HepG2 (cell line): ENCODE measurements around the gene MC4R. TPM values are rescaled to one million over a fixed set of nuclear protein-coding genes. Genes with fewer than 3 reads are reported as not detected.

Source experiments
- ATAC-seq: fragments of 200-7000 bp; cut with Tn5 transposase; 3 replicates; pipeline ENCODE4 v1.9.1; 2020; ENCODE audit warnings: mild to moderate bottlenecking, moderate library complexity
- BruUV-seq: library from RNA; stranded (reverse); fragments of 400-500 nt; replicated peaks from 2 replicates; lab custom pipeline; 2021; lab: Mats Ljungman, UMichigan
- CTCF ChIA-PET: fragments of 300-600 bp; formaldehyde crosslinking; extraction: SDS; loops from one replicate; lab custom pipeline; 2021; ENCODE audit warnings: low total read pairs, inconsistent platforms, low intra/inter-chr PET ratio; lab: Yijun Ruan, JAX
- POLR2A ChIA-PET: fragments of 350-600 bp; sonication (Branson Sonifier 250); formaldehyde crosslinking; loops from one replicate; lab custom pipeline; 2020; ENCODE audit warnings: antibody characterized with exemption, inconsistent platforms; lab: Yijun Ruan, JAX
- DNase-seq: peaks from one replicate; pipeline ENCODE4 v3.0.0-alpha.2; 2015; ENCODE audit warnings: low spot score
- FAIRE-seq: peaks from 3 replicates; lab custom pipeline; 2011; peaks lifted over from hg19 to GRCh38; lab: Jason Lieb, UNC
- H2AFZ ChIP-seq: one replicate; pipeline ENCODE4 v1.6.1; 2011; ENCODE audit warnings: low read length, inconsistent platforms
- H3K27ac ChIP-seq: fragments of 300-600 bp; 3 replicates; pipeline ENCODE4 v1.8.0; 2011; ENCODE audit warnings: mixed run types, mild to moderate bottlenecking, mixed read lengths, low read length, inconsistent platforms; ENCODE audit not compliant: insufficient read depth; ENCODE audit errors: extremely low read length
- H3K27me3 ChIP-seq, 2 experiments: fragments of 200-600 bp in 1 of 2; 2 replicates in 1 of 2; 3 replicates in 1 of 2; pipeline versions ENCODE4 v1.6.0 to v1.8.0; 2011; ENCODE audit warnings: low read length in 2 of 2, mild to moderate bottlenecking in 2 of 2, moderate library complexity in 2 of 2, inconsistent platforms in 1 of 2; ENCODE audit not compliant: insufficient read depth in 2 of 2, control insufficient read depth in 1 of 2
- H3K36me3 ChIP-seq, 2 experiments: fragments of 200-600 bp in 1 of 2; replicated peaks in 1 of 2; 2 replicates in 1 of 2; 3 replicates in 1 of 2; pipeline versions ENCODE4 v1.5.1 to v1.8.0; 2011; ENCODE audit warnings: low read length in 2 of 2, inconsistent platforms in 1 of 2; ENCODE audit not compliant: insufficient read depth in 2 of 2, control insufficient read depth in 1 of 2
- H3K4me1 ChIP-seq: 2 replicates; pipeline ENCODE4 v1.5.1; 2012; ENCODE audit warnings: low read length, inconsistent platforms; ENCODE audit not compliant: insufficient read depth
- H3K4me2 ChIP-seq: 2 replicates; pipeline ENCODE4 v1.6.0; 2011; ENCODE audit warnings: low read depth, low read length, inconsistent platforms
- H3K4me3 ChIP-seq, 3 experiments: fragments of 200-600 bp in 1 of 3; sonication (generic), shearing (Covaris generic) in 1 of 3; replicated peaks in 1 of 3; 2 replicates each; pipeline ENCODE4 v1.5.1; 2011 to 2016; ENCODE audit warnings: low read length in 3 of 3, inconsistent platforms in 2 of 3, low read depth in 2 of 3, mild to moderate bottlenecking in 2 of 3, control low read depth in 1 of 3, mixed read lengths in 1 of 3; ENCODE audit not compliant: insufficient read depth in 1 of 3
- H3K79me2 ChIP-seq: one replicate; pipeline ENCODE4 v1.6.1; 2011; ENCODE audit warnings: low read length, inconsistent platforms; ENCODE audit not compliant: insufficient read depth
- H3K9ac ChIP-seq: 2 replicates; pipeline ENCODE4 v1.6.0; 2011; ENCODE audit warnings: mild to moderate bottlenecking, low read depth, low read length, inconsistent platforms; ENCODE audit not compliant: insufficient read depth
- H3K9me3 ChIP-seq: 2 replicates; pipeline ENCODE4 v1.5.1; 2012; ENCODE audit warnings: mild to moderate bottlenecking, low read length
- H4K20me1 ChIP-seq: 2 replicates; pipeline ENCODE4 v1.6.0; 2011; ENCODE audit warnings: inconsistent platforms, mild to moderate bottlenecking, low read length, moderate library complexity; ENCODE audit not compliant: insufficient read depth
- MED8 ChIP-seq: sonication (generic); formaldehyde crosslinking; IDR thresholded peaks from 2 replicates; pipeline ENCODE4 v1.8.1; 2023; ENCODE audit warnings: mild to moderate bottlenecking, missing genetic modification reagents; ENCODE audit not compliant: insufficient replicate concordance
- MTA1 ChIP-seq: sonication (generic); formaldehyde crosslinking; IDR thresholded peaks from 2 replicates; pipeline ENCODE4 v1.4.0; 2020; ENCODE audit warnings: missing genetic modification reagents, mild to moderate bottlenecking, borderline replicate concordance
- NAIF1 ChIP-seq: sonication (generic); formaldehyde crosslinking; IDR thresholded peaks from 2 replicates; pipeline ENCODE4 v1.5.0; 2020; ENCODE audit warnings: mild to moderate bottlenecking, missing genetic modification reagents, borderline replicate concordance
- NFE2L1 ChIP-seq: sonication (generic); formaldehyde crosslinking; IDR thresholded peaks from 2 replicates; pipeline ENCODE4 v1.4.0; 2020; ENCODE audit warnings: missing genetic modification reagents, mild to moderate bottlenecking, borderline replicate concordance
- RAD51 ChIP-seq: fragments of 450-650 bp; IDR thresholded peaks from 2 replicates; pipeline ENCODE4 v1.6.1; 2016; ENCODE audit warnings: borderline replicate concordance
- RFX5 ChIP-seq: IDR thresholded peaks from 2 replicates; pipeline ENCODE4 v1.6.1; 2011; ENCODE audit warnings: low read depth, low read length, improper control_type of control experiment
- ZNF543 ChIP-seq: sonication (generic); formaldehyde crosslinking; IDR thresholded peaks from 2 replicates; pipeline ENCODE4 v1.4.0; 2020; ENCODE audit warnings: mild to moderate bottlenecking, missing genetic modification reagents
- ZNF709 ChIP-seq: sonication (generic); formaldehyde crosslinking; IDR thresholded peaks from 2 replicates; pipeline ENCODE4 v1.5.0; 2020; ENCODE audit warnings: mild to moderate bottlenecking, missing genetic modification reagents
- ZNF720 ChIP-seq: sonication (generic); formaldehyde crosslinking; IDR thresholded peaks from 2 replicates; pipeline ENCODE4 v1.4.0; 2020; ENCODE audit warnings: missing genetic modification reagents
- ZSCAN22 ChIP-seq: sonication (generic); formaldehyde crosslinking; IDR thresholded peaks from 2 replicates; pipeline ENCODE4 v1.4.0; 2020; ENCODE audit warnings: mild to moderate bottlenecking, missing genetic modification reagents
- WGBS: methylation state at CpG from one replicate; pipeline ENCODE4 v1.1.6; 2017; ENCODE audit warnings: low lambda C conversion rate; 5-methylcytosine and 5-hydroxymethylcytosine counted together
- in situ Hi-C: cut with HindIII; loops from 2 replicates; pipeline ENCODE4 v1.10.0; 2017; ENCODE audit warnings: low pct_unique_long_range_greater_than_20kb; ENCODE audit not compliant: extremely low pct_ligation_motif_present
- intact Hi-C: fragments of 100-400 bp; cut with micrococcal nuclease; formaldehyde crosslinking; loops from one replicate; pipeline ENCODE4 v1.10.0; 2022; ENCODE audit not compliant: unreplicated experiment
- polyA plus RNA-seq, 8 experiments: library from polyadenylated mRNA; depleted of rRNA in 3 of 8; stranded (reverse) in 7 of 8; unstranded in 1 of 8; fragments of >200 nt; fragmentation: Illumina TruSeq in 4 of 8; extraction: Trizol in 4 of 8; gene quantifications; 2 replicates each; pipeline versions ENCODE4 v1.2.1 to v1.2.3, GENCODE V29; 2011 to 2016; ENCODE audit warnings: low read depth in 4 of 8, missing spikeins in 1 of 8, mixed read lengths in 1 of 8; ENCODE audit not compliant: insufficient read depth in 1 of 8
- total RNA-seq, 5 experiments: library from RNA; depleted of rRNA; stranded (reverse); fragments of >200 nt; fragmentation: Illumina TruSeq; extraction: Trizol; gene quantifications; 2 replicates each; pipeline ENCODE4 v1.2.3, GENCODE V29; 2016; ENCODE audit warnings: low read depth in 1 of 5

The MC4R gene
- total and polyA plus RNA-seq, 2 of the 13 experiments (the other 11 are each of a cell fraction or from before 2014, with no cell fraction given): not detected

GRCh38 chr18:60347526-60348045 is 25.0 kb downstream of the MC4R start:
- Histone ChIP-seq H3K4me3 (no peak overlapping the region), H4K20me1 (no peaks in the 10 kb centered on the region), H3K4me2 (no peak overlapping the region), H3K27me3 (no peaks in the 10 kb centered on the region), H3K9ac (no peak overlapping the region), H3K27ac (no peak overlapping the region), H3K79me2 (no peaks in the 10 kb centered on the region), H3K4me1 (no peaks in the 10 kb centered on the region), H3K9me3 (no peaks in the 10 kb centered on the region), H3K36me3 (no peaks in the 10 kb centered on the region), H2AFZ (no peak overlapping the region)
- in situ Hi-C loops (no loop called here), intact Hi-C loops (no loop called here)
- no peak for ATAC-seq
- TF ChIP-seq RFX5 (no peak), ZSCAN22 (CRISPR knock-in tag) (no peak), ZNF543 (no peak), NFE2L1 (no peak), MED8 (CRISPR knock-in tag) (no peak), RAD51 (no peak), ZNF709 (CRISPR knock-in tag) (no peak), MTA1 (CRISPR knock-in tag) (no peak)
- BruUV-seq: no TSS peak
- POLR2A ChIA-PET: no interaction called here
- WGBS: 47% methylated on average over 4 of the region's 4 CpGs
- no peak for FAIRE-seq
- CTCF ChIA-PET: no interaction called here
- no peak for DNase-seq

GRCh38 chr18:60339018-60339417 is 33.6 kb downstream of the MC4R start:
- Histone ChIP-seq H3K36me3 (no peaks in the 10 kb centered on the region), H3K9me3 (peaks cover 17% of the 10 kb centered on the region; the same call in 1 of the 2 replicates), H4K20me1 (no peaks in the 10 kb centered on the region), H3K27me3 (no peaks in the 10 kb centered on the region), H3K79me2 (no peaks in the 10 kb centered on the region)
- no peak for ATAC-seq
- no TSS peak for BruUV-seq
- FAIRE-seq: no peak
- POLR2A ChIA-PET: no interaction called here
- 0% methylated on average over 1 of the region's 1 CpG for WGBS
- in situ Hi-C loops: no loop called here
- TF ChIP-seq ZNF543 (no peak), ZNF720 (no peak), NAIF1 (no peak)
- TF ChIP-seq, all 625 proteins: peak for 0
- CTCF ChIA-PET: no interaction called here
- H3K4me3 ChIP-seq: no peak overlapping the region
- H2AFZ ChIP-seq: no peak overlapping the region
- no peak overlapping the region for H3K4me2 ChIP-seq
- no peak overlapping the region for H3K27ac ChIP-seq
- H3K9ac ChIP-seq: no peak overlapping the region
- H3K4me1 ChIP-seq: no peaks in the 10 kb centered on the region
- intact Hi-C loops: no loop called here
- DNase-seq: no peak
